Activated CD4-positive, alpha-beta T cell treated with anti-CD3 and anti-CD28 coated beads, Interleukin-10, Interleukin-2, amounts not matched to agents 100 ng/mL and 50 ng/mL, durations not matched to agents 16 hours and 8 hours (primary cell): Measurements from ENCODE around the gene ELAVL1.
A peak's percentile ranks its signal among the peaks of the same experiment; 100 is the strongest.

Source experiments
- DNase-seq: peaks from one replicate; pipeline ENCODE4 v3.0.0-alpha.2; 2020

Gene ELAVL1

DNA sequence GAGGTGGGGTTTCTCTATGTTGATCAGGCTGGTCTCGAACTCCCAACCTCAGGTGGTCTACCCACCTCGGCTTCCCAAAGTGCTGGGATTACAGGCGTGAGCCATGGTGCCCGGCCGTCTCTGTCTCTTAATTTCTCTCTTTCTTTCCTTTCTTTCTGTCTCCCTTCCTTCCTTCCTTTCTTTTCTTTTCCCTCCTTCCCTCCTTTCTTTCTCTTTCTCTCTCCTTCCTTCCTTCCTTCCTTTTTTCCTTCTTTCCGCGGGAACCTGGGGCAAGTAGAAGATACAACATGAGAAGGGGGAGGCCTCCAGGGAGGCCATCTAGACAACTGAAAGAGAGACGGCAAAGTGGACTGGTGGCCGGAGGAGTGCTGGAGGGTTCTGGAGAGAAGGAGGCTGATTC, 15.2 kb upstream of the ELAVL1 start:
- DNase-seq: no peak

DNA sequence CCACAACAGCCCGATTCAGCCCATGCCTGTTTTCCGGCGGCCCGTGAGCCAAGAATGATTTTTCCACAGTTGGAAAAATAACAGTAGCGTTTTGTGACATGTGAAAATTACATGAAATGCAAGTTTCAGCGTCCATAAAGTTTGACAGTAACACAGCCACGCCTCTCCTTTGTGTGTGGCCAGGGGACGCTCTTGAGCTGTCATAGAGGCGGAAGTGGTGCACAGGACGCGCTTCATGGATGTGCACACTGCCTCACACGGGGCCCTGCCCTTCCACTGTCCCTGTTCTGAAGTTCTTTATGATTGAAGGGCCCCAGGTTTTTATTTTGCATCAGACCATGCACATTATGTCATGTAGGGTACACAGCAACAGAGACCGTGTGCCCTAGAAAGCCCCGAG, 12.4 kb upstream of the ELAVL1 start:
- peak; percentile 46 for DNase-seq

DNA sequence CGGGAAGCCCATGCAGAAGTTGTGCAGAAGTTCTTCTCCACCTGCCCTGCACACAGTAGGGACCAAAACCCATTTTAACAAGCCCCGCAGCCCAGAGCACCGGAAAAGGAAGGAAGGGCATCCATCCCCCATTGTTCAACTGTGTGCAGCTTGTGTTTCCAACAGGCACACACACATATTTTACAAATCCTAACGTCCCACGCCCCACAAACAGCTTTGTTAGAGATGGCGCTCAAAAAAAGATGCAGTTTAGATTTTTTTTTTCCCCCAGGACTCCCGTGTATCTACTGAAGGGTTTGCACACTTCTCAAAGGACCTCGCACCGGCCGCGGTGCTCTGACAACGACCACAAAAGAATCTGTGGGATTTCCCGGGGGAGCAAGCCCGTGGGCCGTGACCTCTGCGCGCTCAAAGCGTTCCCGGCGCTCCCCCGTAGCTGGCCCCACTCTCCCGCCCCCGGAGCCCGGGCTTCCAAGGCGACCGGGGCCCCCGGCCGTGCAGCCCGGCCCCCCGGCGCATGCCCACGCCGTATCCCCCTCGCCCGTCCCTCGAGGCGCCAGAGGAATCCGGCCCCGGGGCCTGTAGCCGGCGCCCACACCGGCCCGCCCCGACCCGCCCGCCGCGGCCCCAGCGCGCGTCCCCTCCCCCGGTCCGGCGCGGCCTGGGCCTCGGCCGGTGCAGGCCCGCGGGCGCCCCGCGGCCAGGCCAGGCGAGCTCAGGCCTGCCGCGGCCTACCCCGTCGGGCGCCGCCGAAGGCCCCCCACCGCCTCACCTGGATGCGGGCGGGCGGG, 523 bp downstream of the ELAVL1 start:
- DNase-seq: peak; percentile 24

DNA sequence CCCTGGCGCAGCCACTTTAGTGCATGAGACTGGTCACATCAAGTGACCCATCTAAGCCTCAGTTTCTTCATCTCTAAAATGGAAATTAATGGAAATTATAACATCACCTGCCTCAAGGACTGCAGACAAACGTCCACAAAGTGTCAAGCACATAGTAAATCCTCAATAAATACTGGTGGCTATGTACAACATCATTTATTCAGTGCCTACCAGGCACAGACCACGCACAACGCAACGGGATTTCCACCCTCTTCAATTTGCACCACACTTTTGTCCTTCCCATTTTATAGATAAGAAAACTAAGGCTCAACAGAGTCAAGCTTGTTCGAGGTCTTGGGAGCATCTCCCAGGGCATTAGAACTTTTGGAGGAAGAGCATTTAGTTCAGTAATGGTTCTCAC, 1.4 kb downstream of the ELAVL1 start:
- no peak for DNase-seq

DNA sequence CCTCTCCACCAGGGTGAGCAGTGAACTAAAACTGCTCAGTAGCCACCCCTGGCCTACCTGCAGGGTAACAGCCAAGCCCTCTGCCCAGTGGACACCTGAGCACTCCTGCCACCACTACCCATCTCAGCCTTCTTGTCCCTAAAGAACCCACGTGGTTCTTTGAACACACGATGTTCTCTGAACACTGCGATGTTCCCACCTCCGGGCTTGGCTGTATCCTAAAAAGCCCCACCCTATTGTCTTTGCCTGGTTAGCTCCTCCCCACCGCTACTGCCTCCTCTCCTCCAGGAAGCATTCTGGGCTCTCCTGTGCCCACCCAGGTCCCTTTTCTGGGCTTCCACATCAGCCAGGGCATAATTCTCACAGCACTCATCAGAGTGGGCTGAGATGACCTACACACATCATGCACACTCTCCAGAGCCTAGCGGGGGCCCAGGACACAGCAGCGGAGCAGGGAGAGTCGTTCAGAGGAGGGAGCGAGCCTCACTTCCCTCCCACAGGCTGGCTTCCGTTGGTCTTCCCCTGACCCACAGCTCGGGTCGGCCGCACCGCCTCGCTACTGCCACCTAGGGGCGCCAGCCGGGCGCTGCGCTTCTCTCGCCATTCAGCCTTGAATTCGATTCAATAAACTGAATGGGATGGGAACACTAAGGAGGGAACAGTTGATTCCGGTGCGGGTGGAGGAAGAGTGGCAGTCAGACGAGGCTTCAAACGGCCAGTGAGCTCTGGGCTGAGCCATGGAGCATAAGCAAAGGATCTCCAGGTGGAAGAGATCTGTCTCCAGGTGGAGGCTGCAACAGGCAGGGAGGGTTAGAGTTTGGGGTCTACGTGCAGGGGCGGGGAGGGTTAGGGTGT, 3.2 kb downstream of the ELAVL1 start:
- peak; percentile 86 for DNase-seq

DNA sequence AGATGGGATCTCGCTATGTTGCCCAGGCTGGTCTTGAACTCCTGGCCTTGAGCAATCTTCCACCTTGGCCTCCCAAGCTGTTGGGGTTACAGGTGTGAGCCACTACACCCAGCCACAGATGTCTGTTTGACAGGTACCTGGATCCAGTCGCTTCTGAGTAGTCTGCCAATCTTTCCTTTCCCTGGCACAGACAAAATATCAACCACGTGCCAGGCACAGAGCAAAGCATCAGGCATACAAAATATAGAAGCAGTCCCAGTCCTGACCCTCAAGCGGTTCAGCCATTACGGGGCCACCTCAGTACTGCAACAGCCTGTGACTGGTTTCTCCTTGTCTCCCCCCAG, 3.8 kb downstream of the ELAVL1 start:
- DNase-seq: no peak

DNA sequence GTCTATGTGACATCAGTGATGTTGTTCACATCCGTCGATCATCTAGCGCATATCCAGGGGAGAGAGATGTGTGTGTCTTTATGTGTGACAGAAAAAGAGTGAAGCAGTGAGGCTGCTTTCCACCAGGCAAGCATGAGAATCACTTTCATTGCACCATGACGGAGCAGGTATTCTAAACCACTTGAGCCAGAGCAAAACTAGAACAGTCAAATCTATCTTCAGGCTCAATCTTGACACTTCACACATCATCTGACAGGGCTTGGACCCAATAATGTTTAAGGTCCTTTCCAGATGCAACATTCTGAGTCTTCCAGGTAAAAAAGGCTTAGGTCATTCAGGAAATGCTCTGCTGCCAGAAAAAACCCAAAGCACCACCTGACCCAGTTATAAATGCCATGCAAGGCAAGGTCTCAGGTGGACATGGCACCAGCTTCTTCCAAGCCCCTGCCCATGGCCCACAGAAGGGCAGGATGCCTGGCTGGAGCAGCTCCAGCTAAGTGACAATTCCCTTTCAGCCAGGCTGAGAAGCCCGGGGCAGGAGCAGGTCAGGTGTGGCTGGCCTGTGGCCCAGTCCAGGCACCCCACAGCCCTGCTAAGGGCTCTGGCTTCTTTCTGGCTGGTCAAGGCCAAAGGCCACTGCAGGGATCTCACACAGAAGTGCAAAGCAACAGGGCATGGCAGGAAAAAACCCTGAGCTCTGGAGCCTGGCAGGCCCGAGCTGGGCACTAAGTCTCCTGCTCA, 5.0 kb downstream of the ELAVL1 start:
- no peak for DNase-seq

DNA sequence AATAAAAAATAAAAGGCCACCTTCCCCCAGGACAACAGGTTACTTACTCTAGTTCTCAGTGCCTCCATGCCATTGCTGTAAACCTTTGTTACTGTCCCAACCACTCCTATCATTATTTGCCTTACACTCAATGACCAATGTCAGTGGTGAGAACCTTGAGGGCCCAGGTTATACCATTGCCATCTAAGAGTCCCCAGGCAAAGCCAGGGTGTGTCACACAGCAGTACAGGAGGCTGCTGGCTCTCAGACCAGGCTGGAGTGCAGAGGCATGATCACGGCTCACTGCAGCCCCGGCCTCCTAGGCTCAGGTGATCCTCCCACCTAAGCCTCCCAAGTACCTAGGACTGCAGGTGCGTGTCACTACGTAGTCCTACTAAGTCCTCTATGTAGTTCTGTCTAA, 6.1 kb downstream of the ELAVL1 start:
- DNase-seq: no peak

DNA sequence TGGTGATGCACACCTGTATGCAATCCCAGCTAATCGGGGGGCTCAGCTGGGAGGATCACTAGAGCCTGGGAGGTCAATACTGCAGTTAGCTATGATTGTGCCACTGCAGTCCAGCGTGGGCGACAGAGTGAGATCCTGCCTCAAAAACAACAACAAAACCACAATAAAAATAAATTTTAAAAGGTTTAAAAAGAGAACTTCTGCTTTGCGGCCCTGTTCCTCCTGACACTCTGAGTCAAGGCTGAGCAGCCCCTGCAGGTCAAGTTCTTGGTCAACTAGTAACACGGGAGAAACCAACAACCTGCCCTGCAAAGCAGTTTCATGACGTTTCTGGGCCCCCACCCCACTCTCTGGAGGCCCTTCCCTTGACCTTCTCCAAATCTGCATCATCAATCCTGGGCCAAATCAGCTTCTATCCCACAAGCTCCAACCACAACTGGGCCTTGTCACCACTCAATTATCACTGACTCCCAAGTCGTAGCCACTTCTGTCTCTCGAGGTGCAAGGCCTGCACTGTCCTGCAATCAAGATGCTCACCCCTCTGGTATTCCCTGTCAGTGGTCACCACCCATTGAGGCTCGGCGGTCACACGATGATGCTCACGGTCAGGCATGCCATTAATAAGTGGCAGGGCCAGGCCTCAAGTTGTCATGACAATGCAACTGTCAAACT, 7.5 kb downstream of the ELAVL1 start:
- DNase-seq: no peak

DNA sequence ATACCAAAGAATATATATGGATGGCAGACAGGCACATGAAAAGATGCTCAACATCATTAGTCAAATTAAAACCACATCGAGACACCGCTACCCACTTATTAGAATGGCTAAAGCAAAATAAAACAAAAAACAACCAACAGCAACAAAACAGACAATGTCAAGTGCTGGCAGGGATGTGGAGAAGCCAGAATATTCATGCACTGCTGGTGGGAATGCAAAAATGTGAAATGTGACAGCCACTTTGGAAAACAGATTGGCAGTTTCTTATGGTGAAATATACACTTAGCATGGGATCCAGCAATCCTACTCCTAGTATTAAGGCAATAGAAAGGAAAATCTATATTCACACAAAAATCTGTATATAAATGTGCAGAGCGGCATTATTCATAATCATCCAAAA, 8.6 kb downstream of the ELAVL1 start:
- no peak for DNase-seq

DNA sequence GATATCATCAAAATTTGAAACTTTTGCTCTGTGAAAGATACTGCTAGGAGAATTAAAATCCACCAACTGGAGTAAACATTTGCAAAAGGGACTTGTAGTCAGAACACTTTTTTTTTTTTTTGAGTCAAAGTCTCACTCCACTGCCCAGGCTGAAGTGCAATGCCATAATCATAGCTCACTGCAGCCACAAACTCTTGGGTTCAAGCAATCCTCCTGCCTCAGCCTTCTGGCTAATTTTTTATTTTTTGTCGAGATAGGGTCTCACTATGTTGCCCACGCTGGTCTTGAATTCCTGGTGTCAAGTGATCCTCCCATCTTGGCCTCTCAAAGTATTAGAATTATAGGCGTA, 9.7 kb downstream of the ELAVL1 start:
- no peak for DNase-seq

DNA sequence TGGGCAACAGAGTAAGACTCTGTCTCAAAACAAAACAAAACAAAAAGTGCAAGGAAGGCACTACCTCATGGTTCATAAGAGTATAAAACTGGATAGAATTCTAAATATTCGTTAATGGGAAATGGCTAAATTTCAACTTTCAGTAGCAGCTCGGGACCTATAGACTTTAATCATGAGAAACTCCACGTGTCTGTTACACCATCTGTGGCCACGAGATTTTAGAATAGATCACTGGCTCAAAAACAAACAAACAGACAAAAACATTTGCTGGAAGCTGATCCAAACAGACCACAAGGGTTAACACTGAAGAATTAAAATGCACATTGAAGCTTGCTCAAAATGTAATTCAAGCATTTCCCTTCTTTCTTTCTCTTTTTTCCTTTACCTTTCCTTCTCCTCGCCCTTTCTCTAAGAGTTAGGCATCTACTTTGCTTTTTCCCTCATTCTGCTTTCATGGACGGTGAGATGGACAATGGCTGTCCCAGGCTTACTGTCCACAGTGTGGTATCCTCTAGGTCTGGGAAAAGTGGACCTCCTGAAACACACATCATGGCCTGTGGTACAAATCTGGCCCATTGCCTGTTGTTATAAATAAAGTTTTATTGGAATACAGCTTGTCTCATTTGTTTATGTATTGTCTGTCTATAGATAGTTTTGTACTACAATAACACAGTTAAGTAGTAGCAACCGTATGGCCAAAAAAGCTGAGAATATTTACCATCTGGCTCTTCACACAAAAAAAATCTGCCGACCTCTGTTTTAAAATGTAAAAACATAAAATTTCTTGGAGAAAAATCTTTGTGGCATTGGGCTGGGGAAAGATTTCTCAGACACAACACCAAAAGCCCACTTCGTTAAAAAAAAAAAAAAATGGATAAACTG, 10.3 kb downstream of the ELAVL1 start:
- no peak for DNase-seq

DNA sequence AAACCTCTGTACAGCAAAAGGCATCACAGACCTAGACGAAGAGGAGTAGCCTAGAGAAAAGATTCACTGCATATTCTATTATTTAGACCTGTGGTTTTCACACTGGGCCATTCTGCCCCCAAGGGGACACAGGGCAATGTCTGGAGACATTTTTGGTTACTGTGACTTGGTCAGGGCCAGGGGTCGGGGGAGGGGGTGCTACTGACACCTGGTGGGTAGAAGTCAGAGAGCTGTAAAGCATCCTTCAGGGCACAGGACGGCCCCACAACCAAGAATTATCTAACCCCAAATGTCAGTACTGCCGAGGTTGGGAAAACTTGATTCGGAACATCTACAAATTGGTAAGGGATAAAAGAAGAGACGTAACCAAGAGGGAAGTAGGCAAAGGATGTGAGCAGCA, 11.3 kb downstream of the ELAVL1 start:
- no peak for DNase-seq

DNA sequence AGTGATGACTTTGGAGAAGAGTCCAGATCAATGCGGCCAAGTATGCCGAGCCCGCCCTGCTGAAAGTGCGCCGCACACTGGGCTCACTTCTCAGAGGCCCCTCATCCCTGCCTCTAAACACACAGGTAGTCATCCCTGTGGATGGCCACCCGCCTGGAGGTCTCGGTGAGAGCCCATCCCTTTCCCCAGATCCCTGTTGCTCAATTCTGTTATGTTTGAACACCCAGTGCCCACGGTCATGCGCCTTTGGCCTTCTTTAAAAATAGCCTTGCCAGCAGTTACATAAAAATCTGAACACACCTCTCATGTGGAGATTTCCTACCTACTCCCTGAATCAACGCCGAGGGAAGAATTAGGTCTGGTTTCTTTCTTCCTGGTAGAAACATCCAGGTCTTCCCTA, 11.9 kb downstream of the ELAVL1 start:
- DNase-seq: no peak

DNA sequence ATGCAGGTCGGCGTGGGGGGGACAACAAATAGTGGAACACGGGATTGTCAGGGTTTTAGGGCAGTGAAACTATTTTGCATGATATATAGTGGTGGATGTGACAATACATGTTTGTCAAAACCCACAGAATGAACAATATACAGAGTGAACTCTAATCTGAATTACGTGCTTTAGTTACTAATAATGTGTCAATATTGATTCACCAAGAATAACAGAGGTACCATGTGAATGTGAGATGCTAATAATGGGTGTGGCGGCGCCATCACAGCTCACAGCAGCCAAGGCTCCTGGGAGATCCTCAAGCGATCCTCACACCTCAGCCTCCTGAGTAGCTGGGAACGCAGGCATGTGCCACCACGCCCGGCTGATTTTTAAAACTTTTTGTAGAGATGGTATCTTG, 12.9 kb downstream of the ELAVL1 start:
- no peak for DNase-seq

DNA sequence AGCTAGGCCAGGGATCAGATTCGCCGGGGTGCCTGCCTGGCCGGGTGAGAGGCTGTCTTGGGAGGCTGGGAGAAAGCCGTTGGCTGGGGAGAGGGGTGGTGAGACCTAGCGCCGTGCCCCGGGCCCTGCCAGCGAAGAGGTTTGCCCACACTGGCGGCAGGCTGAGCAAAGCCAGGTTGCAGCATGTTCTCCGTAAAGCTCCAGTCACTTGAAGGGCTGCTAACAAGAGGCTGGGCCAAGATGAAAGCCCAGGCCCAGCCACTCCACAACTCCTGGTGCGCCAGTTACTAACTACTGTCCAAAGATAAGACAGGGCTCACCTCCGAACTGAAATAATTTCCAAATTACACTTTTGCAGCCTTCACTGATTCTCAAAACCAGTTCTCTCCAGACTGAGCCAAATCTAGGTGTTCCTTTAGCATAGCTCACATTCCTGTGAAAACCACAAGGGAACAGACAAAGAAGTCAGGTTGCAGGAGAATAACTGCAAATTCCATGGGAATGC, 16.3 kb downstream of the ELAVL1 start:
- DNase-seq: no peak

DNA sequence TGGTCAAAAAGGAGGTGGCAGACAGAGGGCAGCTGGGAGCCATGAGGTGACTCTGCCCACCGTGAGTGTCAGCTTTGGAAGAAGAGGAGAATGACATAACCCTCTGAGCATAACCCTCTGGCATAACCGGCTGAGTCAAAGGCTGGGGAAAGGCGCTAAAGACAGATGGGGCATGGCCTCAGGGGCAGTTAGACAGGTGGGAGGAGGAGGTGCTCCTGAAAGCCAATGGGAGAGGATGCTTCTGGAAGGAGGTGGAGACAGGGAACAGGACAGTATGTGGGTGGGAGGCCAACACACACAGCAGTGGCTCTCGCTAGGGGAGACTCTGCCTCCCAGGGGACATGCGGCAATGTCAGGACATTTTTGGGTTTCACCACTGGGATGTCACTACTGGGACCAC, 17.1 kb downstream of the ELAVL1 start:
- DNase-seq: no peak

DNA sequence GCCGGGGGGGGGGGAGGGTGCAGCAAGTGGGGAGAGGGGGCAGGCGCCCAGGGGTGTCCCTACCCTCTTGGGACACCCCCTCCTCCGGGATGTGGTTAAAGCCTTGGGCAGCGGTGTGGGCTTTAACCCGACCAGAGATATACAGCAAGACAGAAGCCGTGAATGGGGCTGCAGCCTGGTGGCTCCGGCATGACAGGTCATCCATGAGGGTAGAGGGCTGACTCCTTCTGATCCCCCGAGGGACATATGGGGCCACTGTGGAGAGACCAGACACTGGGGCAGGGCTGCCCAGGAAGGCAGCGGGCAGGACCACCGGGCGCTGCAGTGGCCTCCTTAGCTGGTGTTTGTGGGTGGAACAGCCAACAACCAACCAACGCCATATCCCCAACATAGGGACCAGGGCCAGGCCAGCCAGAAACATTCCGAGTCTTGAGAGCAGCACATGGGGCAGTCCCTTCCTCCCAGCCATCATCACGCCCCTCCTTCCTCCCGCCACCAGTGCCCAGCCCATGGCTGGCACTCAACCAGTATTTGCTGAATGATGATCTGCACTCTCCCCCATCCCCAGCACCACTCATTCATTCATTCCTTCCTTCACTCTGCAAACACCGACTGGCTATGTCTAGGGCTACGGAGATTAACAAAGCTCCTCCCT, 18.2 kb downstream of the ELAVL1 start:
- DNase-seq: no peak

DNA sequence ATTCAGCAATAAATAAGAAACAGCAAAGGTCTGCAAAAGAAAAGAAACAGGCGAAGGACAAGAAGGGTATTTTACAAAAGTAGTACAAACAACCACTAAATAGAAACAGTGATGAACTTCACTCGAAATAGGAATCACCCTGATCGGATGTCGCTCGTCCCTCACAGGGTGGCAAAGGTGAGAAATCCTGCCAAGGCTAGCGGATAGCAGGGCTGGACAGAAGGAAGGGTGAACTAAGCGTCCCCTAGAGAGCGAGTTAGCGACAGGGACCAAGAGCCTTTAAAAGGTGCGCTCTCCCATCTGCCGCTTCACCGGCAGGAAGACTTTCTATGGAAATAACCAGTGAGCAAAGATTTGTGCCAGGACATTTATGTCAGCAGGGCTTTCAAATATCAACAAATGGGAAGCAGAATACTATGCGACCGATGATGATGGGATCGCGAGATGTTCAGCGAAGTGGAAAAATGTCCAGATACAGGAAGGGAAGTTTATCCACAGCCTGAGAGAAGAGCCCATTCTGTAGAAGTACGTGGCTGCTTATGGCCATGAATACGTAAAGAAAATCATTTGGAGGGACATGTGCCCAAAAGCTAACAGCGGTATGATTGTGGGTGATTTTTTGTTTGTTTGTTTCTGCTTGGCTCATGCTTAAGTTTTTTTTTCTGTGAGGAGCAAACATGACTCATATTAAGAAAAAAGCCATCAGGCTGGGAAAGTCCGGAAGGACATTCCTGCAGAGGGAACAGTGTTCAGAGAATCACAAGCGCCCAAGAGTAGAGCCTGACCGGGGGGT, 18.9 kb downstream of the ELAVL1 start:
- DNase-seq: no peak

DNA sequence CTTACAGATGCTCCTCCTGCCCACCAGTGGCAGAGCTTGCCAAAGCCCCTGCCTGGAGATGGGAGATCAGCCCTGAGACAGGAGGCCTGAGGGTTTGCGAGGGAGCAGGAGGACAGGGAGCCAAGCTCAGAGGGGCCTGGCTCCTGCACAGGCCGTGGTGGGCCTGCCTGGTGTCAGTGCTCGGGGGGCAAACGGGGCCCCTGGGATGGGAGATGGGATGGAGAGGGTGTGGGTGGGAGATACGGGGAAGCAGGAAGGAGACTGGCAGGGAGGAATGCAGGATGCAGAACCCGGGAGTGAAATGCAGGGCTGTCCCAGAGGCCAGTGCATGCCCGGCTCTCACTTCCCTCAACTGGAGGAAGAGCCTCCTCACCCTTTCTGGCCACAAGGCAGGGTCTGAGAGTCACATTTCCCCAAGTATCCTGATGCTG, 19.9 kb downstream of the ELAVL1 start:
- no peak for DNase-seq
